Measurements from ENCODE around the gene MINDY4.

MINDY4 gene

DNA sequence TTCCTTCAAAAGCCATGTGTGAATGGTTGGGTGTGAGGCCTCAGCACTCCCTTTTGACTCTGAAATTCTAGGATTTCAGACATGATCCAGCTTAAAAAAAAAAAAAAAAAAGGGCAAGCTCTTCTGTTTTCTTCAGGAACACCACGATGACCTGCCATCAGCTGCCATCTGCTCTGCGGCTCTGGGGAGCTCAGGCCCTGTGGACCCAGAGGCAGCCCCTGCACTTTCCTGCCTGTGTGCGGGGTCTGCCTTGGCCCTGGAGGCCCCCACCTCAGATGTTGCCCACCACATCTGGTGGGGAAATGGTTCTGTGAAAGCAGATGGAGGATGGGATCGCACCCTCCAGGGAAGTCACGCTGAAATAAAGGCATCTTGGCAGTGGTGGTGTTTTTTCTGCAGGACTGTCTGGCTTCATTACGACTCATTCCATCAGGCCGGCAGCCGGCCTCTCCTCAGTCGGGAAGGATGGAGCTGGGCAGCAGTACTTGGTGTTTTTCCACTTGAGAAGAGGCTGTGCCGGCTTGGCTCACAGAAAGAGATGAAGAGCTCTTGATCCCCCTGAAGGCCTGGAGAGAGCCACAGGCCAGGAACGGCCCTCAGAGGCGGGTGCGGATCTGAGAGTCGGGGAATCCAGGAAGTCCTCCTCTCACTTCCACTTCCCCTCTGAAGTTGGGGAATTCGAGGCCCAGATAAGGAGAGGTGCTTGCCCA, 74.4 kb downstream of the MINDY4 start:
- H3K27ac Mint-ChIP-seq, result no peak overlapping the region
- H3K4me3 Mint-ChIP-seq, result no peak overlapping the region
- no peaks in the 10 kb centered on the region for H3K27me3 Mint-ChIP-seq
- no peak for DNase-seq
- H3K36me3 Mint-ChIP-seq, result no peaks in the 10 kb centered on the region
- no peaks in the 10 kb centered on the region for H3K9me3 Mint-ChIP-seq
- CTCF ChIA-PET, result no interaction called here
- H3K4me1 Mint-ChIP-seq, result no peaks in the 10 kb centered on the region

DNA sequence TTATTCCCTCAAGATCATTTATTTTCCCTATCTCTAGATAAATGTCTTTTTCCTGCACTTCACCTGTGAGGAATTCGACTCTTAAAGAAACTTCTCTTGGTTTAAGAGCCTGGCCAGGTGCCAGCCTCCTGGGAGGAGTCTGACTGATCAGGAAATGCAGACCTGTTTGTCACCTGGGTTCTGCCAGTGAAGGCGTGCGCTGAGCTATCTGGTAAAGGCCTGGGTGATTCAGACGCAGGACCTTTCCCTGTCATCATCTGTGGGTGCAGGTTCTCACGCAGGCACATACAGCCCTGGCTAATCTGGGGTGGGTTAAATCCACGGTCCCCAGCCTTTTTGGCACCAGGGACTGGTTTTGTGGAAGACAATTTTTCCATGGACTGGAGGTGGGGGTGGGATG, 75.2 kb downstream of the MINDY4 start:
- CTCF ChIA-PET, result no interaction called here
- H3K9me3 Mint-ChIP-seq, result no peaks in the 10 kb centered on the region
- no peak for DNase-seq
- no peak overlapping the region for H3K27ac Mint-ChIP-seq
- no peak overlapping the region for H3K4me3 Mint-ChIP-seq
- no peaks in the 10 kb centered on the region for H3K4me1 Mint-ChIP-seq
- no peaks in the 10 kb centered on the region for H3K27me3 Mint-ChIP-seq
- no peaks in the 10 kb centered on the region for H3K36me3 Mint-ChIP-seq

DNA sequence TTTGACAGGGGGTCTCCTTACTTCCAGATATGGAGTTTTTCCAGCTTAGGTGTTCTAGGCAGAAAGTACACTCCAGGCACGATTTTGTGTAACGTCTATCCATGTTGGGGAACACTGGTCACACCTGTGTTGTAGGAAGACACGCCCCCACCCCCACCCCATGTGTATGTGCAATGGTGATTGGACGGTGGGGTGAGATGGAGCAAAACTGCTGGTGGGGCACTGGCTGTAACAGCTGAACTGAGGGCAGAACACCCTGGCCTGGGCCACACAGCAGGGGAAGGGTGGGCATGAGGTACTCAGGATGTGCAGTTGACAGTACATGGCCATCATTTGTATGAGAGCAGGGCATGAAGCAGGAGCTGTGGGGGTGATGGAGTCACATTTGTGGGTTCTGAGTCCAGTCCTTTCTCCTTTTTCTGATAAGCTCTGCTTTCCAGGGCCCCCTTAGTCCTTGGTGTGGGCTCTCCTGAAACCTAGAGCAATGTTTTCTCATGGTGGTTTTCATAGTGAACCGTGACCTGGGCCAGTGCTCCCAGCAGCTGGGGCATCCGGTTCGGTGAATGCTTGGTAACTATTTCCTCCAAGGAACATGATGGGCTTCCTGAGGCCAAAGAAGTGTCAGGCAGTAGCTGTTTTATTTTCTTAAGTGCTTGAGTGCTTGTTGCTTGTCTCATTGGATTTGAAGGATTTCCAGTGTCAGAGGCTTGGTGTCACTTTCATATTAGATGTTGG, 77.1 kb downstream of the MINDY4 start:
- no peaks in the 10 kb centered on the region for H3K9me3 Mint-ChIP-seq
- H3K4me1 Mint-ChIP-seq, result no peaks in the 10 kb centered on the region
- no peak for DNase-seq
- no peak overlapping the region for H3K4me3 Mint-ChIP-seq
- no peak overlapping the region for H3K27ac Mint-ChIP-seq
- CTCF ChIA-PET, result no interaction called here
- H3K27me3 Mint-ChIP-seq, result no peaks in the 10 kb centered on the region
- no peaks in the 10 kb centered on the region for H3K36me3 Mint-ChIP-seq

DNA sequence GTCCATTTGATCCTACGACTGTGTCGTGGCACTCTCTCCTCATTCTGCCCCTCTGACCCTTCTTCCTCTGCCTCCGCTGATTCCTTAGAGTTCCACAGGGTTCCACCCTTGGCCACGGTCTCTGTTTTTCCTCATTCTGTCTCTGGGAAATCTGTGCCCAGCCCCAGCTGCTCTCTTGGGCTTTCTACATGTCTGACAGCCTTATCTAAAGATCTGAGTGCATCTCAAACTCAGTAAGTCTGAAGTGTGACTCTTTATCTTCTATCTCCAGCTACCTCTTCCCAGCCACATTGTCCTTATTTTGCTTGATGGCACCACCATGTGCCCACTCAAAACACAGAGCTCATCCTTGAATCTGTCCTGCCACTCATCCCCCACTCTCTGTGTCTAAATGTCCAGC, 78.3 kb downstream of the MINDY4 start:
- Mint-ChIP-seq H3K27me3 (no peaks in the 10 kb centered on the region), H3K4me3 (no peak overlapping the region), H3K9me3 (no peaks in the 10 kb centered on the region), H3K36me3 (no peaks in the 10 kb centered on the region), H3K4me1 (no peaks in the 10 kb centered on the region), H3K27ac (no peak overlapping the region)
- CTCF ChIA-PET, result no interaction called here
- no peak for DNase-seq

DNA sequence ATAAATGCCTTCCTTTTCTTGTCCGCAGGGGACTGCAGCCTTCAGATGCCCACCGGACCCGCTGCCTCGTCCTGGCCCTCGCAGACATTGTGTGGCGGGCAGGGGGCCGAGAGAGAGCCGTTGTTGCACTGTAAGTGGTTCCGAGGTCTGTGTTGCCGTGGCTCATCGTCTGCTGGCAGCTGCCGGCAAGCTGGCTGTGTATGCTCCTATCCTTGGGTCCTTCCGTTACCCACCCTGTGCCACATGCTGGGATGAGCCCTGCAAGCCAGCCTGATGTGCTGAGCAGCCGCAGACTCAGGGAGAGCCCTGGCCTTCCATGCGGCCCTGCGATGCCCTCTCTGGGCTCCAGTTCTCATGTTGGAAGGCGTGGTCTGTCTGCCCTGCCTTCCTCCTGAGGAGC, 79.2 kb downstream of the MINDY4 start:
- Mint-ChIP-seq H3K27ac (no peak overlapping the region), H3K9me3 (no peaks in the 10 kb centered on the region), H3K27me3 (no peaks in the 10 kb centered on the region), H3K4me1 (no peaks in the 10 kb centered on the region), H3K4me3 (no peak overlapping the region), H3K36me3 (no peaks in the 10 kb centered on the region)
- CTCF ChIA-PET, result no interaction called here
- no peak for DNase-seq

DNA sequence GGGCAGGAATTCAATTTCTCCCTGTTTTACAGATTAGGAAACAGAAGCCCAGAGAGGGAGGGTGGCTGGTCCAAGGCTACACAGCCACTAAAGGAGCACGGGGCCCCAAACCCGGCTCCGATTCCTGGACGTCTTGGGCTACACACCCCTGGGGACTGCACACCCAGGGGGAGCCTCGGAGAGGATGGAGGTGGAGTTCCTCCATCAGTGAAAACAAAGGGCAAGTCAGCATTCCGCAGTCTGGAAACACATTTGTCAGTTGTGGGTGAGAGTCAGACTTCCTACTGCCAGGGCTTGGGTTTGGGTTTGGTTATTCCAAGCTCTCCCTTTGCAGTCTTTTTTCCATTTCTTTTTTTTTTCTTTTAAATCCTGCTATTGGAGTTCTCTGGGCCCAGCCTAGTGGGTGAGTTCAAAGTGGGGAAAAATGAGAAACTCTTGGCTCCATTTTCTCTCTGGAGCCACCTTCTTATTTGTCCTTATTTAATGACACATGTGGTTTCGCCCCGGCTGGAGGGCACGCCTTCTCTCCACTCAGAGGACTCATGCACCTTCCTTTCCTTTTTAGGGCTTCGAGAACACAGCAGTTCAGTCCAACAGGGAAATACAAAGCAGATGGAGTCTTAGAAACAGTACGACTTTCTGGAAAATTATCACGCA, 80.6 kb downstream of the MINDY4 start:
- CTCF ChIA-PET, result no interaction called here
- H3K4me3 Mint-ChIP-seq, result no peak overlapping the region

DNA sequence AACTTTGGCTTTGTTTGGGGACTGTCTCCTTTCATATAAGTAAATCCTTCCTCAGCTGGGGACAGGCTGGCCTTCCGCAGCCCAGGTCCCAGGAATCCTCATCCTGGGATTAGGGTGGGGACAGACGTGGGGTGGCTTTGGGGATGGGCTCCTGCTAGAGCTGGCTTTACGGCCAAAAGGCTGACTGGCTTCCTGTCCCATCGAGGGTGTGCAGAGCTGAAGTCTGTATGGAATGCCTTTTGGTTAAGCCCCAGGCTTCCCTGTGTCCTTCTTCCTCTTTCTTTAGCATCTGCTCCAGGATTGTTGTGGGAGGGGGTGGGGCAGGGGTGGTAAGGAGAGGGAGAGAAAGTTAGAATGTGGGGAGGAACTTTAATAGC, 81.1 kb downstream of the MINDY4 start:
- Mint-ChIP-seq H3K36me3 (no peaks in the 10 kb centered on the region), H3K4me1 (no peaks in the 10 kb centered on the region), H3K9me3 (no peaks in the 10 kb centered on the region), H3K4me3 (no peak overlapping the region), H3K27ac (no peak overlapping the region), H3K27me3 (no peaks in the 10 kb centered on the region)
- no peak for DNase-seq
- CTCF ChIA-PET, result no interaction called here

More for the DNA sequence above, 80.6 kb downstream of the MINDY4 start:
- no peak overlapping the region for H3K27ac Mint-ChIP-seq
- H3K9me3 Mint-ChIP-seq, result no peaks in the 10 kb centered on the region
- H3K4me1 Mint-ChIP-seq, result no peaks in the 10 kb centered on the region
- no peak for DNase-seq
- H3K36me3 Mint-ChIP-seq, result no peaks in the 10 kb centered on the region
- H3K27me3 Mint-ChIP-seq, result no peaks in the 10 kb centered on the region

DNA sequence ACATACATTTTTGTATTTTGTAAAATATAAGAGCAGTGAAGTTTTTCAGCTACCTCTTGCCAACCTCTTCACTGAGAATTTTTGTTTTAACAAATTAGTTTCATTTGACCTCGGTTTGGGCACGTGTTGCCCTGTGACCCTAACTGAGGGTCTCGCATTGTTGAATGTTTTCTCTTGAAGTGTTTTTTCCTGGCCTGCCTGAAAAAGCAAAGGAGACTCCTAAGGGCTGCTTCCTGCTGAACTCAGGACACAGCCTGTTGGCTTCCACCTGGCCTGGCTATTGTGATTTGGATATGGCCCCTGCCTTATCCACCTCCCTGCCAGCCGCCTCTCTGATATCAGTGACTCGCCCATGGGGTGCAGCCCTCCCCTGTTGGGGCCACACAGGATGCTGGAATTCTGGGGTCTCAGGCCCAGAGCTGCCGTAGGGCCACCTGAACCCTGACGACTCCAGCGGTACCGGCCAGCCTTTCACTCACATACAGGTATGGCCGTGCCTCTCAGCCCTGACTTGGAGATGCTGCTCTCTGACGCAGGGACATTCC, 81.6 kb downstream of the MINDY4 start:
- no peaks in the 10 kb centered on the region for H3K9me3 Mint-ChIP-seq
- no peaks in the 10 kb centered on the region for H3K4me1 Mint-ChIP-seq
- no peak overlapping the region for H3K4me3 Mint-ChIP-seq
- no peak for DNase-seq
- CTCF ChIA-PET, result no interaction called here
- no peak overlapping the region for H3K27ac Mint-ChIP-seq
- no peaks in the 10 kb centered on the region for H3K27me3 Mint-ChIP-seq
- H3K36me3 Mint-ChIP-seq, result no peaks in the 10 kb centered on the region

DNA sequence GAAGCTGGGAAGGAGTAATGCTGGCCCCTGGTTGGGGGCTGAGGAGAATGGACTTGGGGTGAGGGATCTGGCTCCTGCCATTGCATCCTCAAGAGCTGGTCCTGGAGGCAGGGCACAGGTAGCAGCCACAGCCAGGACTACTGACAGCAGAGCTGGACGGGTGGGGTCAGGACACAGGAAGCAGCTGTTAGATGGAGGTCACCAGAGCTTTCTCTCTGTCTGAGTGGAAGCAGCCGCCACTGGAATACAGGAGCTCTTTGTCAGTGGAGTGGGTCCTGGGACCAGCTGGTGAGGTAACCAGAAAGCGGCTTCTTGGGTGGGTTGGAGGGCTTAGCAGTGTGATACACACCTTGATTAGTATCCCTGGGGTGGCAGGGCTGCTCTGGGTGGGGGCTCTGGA, 82.4 kb downstream of the MINDY4 start:
- Mint-ChIP-seq H3K27ac (no peak overlapping the region), H3K27me3 (no peaks in the 10 kb centered on the region), H3K4me1 (no peaks in the 10 kb centered on the region), H3K9me3 (no peaks in the 10 kb centered on the region), H3K36me3 (no peaks in the 10 kb centered on the region), H3K4me3 (no peak overlapping the region)
- DNase-seq, result no peak
- CTCF ChIA-PET, result interaction anchor here (1.3 to 1.8 kb wide), 2 partner anchors 14 to 269 kb away, joined by 3 to 5 read pairs; no protein-coding TSS in a partner anchor

DNA sequence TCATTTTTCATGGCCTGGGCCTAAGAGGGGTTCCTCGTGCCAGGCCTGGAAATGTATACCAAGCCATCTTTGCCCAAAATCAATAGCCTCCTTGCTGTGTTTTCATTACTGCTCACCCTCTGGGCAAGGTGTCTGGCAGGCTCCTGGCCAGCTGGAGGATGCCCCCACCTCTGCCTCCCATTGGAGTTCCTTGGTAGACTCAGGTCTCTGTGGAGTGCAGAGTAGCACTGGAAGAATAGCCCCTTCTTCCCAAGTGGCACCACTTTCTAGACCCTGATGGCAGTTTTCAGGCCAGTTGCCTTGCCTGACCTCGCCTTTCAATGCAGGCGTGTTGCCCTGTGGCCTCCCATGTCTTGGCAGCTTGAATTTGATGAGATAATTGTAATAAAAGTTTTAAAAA, 84.7 kb downstream of the MINDY4 start:
- H3K4me3 Mint-ChIP-seq, result no peak overlapping the region
- H3K9me3 Mint-ChIP-seq, result no peaks in the 10 kb centered on the region
- H3K27ac Mint-ChIP-seq, result no peak overlapping the region
- CTCF ChIA-PET, result no interaction called here
- H3K36me3 Mint-ChIP-seq, result no peaks in the 10 kb centered on the region
- DNase-seq, result no peak
- H3K4me1 Mint-ChIP-seq, result no peaks in the 10 kb centered on the region
- H3K27me3 Mint-ChIP-seq, result no peaks in the 10 kb centered on the region

DNA sequence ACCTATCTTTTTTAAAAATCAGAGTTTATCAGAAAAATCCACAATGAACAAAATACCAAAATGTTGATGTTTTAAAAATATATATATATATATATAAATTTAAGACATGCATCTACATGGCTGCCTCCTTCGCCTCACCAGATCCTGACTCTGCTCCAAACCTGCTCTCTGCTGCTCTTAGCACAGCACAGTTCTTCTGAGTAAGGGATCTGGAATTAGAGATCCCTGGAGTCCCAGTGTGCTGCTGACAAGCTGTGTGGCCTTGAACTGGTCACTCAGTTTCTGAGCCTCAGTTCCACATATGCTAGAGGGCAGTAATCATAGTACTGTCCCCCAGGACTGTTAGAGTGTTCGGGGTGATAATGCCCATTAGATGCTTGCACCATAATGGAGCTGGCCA, 87.4 kb downstream of the MINDY4 start:
- H3K36me3 Mint-ChIP-seq, result no peaks in the 10 kb centered on the region
- H3K4me1 Mint-ChIP-seq, result no peaks in the 10 kb centered on the region
- no peaks in the 10 kb centered on the region for H3K9me3 Mint-ChIP-seq
- no peak overlapping the region for H3K27ac Mint-ChIP-seq
- DNase-seq, result no peak
- no peak overlapping the region for H3K4me3 Mint-ChIP-seq
- CTCF ChIA-PET, result no interaction called here
- no peaks in the 10 kb centered on the region for H3K27me3 Mint-ChIP-seq

DNA sequence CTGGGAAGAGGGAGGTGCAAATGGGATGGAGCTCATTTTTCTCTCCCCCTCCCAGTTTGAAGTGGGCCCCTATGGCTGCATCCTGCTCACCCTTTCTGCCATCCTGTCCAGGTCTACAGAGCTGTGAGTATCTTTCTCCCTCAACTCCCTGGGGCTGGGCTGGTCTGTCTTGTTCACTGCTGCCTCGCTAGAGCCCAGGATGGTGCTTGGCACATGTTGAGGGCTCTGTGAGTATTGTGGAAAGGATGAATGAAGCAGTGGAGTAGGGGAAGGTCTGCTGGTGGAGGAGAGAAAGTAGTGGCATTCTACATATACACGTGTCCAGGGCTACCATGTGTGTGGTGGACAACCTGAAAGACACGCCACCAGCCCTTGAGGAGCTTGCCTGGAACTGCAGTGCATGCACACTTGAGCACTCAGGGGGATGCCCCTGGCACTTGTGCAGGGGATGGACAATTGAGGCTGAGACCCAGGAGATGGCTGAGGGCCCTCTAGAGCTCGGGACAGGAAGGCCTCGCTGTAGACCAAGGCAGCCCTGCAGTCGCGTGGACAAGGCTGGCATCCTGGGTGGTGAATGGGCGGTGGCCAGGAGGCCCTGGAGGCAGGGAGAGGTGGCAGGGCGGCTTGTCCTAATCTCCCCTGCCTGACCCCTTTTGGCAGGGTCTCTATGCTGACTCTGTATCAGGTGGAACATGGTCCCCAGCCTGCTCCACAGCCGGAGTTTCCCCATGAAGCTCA, 88.2 kb downstream of the MINDY4 start:
- no peak overlapping the region for H3K27ac Mint-ChIP-seq
- no peak overlapping the region for H3K4me3 Mint-ChIP-seq
- H3K27me3 Mint-ChIP-seq, result no peaks in the 10 kb centered on the region
- H3K9me3 Mint-ChIP-seq, result no peaks in the 10 kb centered on the region
- no peak for DNase-seq
- CTCF ChIA-PET, result no interaction called here
- no peaks in the 10 kb centered on the region for H3K36me3 Mint-ChIP-seq
- no peaks in the 10 kb centered on the region for H3K4me1 Mint-ChIP-seq

DNA sequence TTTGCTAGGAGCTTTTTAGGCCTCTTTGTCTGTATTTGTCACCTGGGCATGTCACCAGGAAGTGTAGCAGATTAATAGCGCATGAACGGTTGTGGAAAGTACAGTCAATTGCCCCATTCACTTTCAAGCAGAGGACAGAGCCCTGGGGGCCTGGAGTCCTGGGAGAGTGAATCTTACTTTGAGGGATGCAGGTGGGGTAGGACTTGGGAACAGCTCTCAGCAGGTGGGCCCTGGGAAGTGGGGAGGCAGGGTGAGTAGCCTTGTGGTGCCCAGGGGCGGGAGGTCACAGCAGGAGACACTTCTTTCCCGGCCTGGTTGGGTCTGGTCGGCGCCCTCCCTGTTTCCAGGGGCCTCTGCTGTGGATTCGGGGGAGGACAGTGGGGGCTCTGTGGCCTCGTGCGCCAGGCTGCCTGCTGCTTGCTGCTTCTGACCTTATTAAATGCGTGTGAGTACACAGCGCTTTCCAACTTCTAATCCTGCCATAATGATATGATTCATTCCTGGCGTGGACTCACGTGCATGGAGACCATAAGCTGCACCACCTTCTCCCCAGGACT, 88.8 kb downstream of the MINDY4 start:
- CTCF ChIA-PET, result no interaction called here

DNA sequence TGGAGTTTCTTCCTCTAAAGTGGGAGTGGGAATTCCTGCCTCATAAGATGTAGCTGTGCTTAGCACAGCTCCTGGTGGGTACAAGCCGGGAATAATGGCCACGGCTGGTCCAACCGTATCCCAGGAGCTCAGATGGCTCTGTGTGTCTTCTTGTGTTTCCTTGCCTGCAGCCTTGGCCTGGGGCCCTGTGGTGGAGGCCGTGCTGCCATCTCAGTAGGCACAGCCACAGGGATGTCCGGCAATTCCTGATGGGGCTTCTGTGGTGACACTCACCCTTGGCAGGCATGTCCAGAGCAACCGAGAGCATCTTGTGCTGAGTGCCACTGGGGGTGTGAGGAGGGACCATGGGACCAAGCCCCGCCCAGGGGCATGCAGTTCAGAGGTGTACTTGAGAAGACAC, 90.4 kb downstream of the MINDY4 start:
- Mint-ChIP-seq H3K4me3 (no peak overlapping the region), H3K36me3 (no peaks in the 10 kb centered on the region), H3K4me1 (no peaks in the 10 kb centered on the region), H3K27ac (no peak overlapping the region), H3K9me3 (no peaks in the 10 kb centered on the region), H3K27me3 (no peaks in the 10 kb centered on the region)
- no peak for DNase-seq
- CTCF ChIA-PET, result interaction anchor here (0.9 kb wide), 1 partner anchor 261 kb away, joined by 3 read pairs; no protein-coding TSS in a partner anchor

More for the DNA sequence above, 88.8 kb downstream of the MINDY4 start:
- Mint-ChIP-seq H3K4me1 (no peaks in the 10 kb centered on the region), H3K9me3 (no peaks in the 10 kb centered on the region), H3K4me3 (no peak overlapping the region), H3K36me3 (no peaks in the 10 kb centered on the region), H3K27ac (no peak overlapping the region), H3K27me3 (no peaks in the 10 kb centered on the region)
- DNase-seq, result no peak

Data from activated naive CD4-positive, alpha-beta T cell treated with anti-CD3 and anti-CD28 coated beads, Interleukin-2, amount 10 ng/mL, durations not matched to agents 7 days and 5 days (primary cell).